ENCODE measurements around the gene TBC1D20.

The TBC1D20 gene

GRCh38 chr20:426566-426965 is 35.8 kb downstream of the TBC1D20 start:
- DNase-seq (ENCODE audit: extremely low read depth, low read depth), result no peak
- TF ChIP-seq CTCF (IDR thresholded peaks at IDR 0.05; ENCODE audit: low read depth, low read length, missing control alignments), result no peak
- H3K4me3 ChIP-seq (replicated peaks; ENCODE audit: low read depth, low read length), result no peak overlapping the region

- TF ChIP-seq CTCF (IDR thresholded peaks at IDR 0.05; ENCODE audit: low read depth, low read length, missing control alignments), result no peak
- H3K4me3 ChIP-seq (replicated peaks; ENCODE audit: low read depth, low read length), result no peak overlapping the region
- DNase-seq (ENCODE audit: extremely low read depth, low read depth), result no peak
Observed at GRCh38 chr20:421685-422250, 40.6 kb downstream of the TBC1D20 start.

- H3K4me3 ChIP-seq (replicated peaks; ENCODE audit: low read depth, low read length), result no peak overlapping the region
- no peak for TF ChIP-seq CTCF (IDR thresholded peaks at IDR 0.05; ENCODE audit: low read depth, low read length, missing control alignments)
- no peak for DNase-seq (ENCODE audit: extremely low read depth, low read depth)
Observed at GRCh38 chr20:420721-421574, 41.4 kb downstream of the TBC1D20 start.

- DNase-seq (ENCODE audit: extremely low read depth, low read depth), result no peak
- TF ChIP-seq CTCF (IDR thresholded peaks at IDR 0.05; ENCODE audit: low read depth, low read length, missing control alignments), result no peak
- H3K4me3 ChIP-seq (replicated peaks; ENCODE audit: low read depth, low read length), result no peak overlapping the region
Observed at GRCh38 chr20:420166-420620, 42.1 kb downstream of the TBC1D20 start.

- no peak overlapping the region for H3K4me3 ChIP-seq (replicated peaks; ENCODE audit: low read depth, low read length)
- no peak for TF ChIP-seq CTCF (IDR thresholded peaks at IDR 0.05; ENCODE audit: low read depth, low read length, missing control alignments)
- DNase-seq (ENCODE audit: extremely low read depth, low read depth), result no peak
Observed at GRCh38 chr20:419556-420165, 42.7 kb downstream of the TBC1D20 start.

- no peak for DNase-seq (ENCODE audit: extremely low read depth, low read depth)
- TF ChIP-seq CTCF (IDR thresholded peaks at IDR 0.05; ENCODE audit: low read depth, low read length, missing control alignments), result no peak
- H3K4me3 ChIP-seq (replicated peaks; ENCODE audit: low read depth, low read length), result no peak overlapping the region
Observed at GRCh38 chr20:418858-419365, 43.4 kb downstream of the TBC1D20 start.

Data from HFF-Myc (cell line).